ENCODE measurements around the gene RIMKLB. TPM values are rescaled to one million over a fixed set of nuclear protein-coding genes. Genes with fewer than 3 reads are reported as not detected.

The RIMKLB gene
- polyA plus RNA-seq, 1 donor (not counting 4 experiments of a cell fraction or from before 2014, with no cell fraction given) = 51.1 TPM

DNA sequence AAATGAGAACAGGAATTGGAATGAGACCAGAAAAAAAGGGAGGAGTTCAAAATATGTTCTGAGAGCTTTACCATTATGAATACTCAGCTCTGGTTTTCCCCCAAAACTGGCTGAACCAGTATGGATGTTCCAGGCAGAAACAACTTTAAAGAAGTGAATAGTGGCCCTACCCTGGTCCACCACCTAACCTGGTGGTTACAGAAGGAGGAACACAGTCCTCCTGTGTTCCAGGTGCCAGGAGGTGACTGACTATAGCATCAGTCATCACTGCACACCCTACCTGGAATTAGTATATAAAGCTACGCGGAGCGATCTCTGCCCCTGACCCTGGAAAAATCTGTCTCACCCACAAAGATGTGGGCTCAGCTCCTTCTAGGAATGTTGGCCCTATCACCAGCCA lies 124.5 kb downstream of the RIMKLB start, which contains the start of gene A2ML1:
Gene A2ML1 (plus strand): TSS at position 324 of the 400 bp plus-strand sequence. CDS start 31 bp downstream, at position 355.
- H3K9ac ChIP-seq (ENCODE audit: control insufficient read depth, extremely low read depth, insufficient read depth, low read length) = peak within 1 kb of the TSS; percentile 73
- H3K9me3 ChIP-seq (ENCODE audit: control insufficient read depth, low read depth, low read length) = no peaks in the 10 kb centered on the region
- DNase-seq (ENCODE audit: low read depth, low spot score) = peak; percentile 78
- H3K9me1 ChIP-seq (ENCODE audit: control insufficient read depth, extremely low read depth, insufficient read depth, low read length) = no peaks in the 10 kb centered on the region
- peak within 1 kb of the TSS; percentile 90 for H3K27ac ChIP-seq (ENCODE audit: control insufficient read depth, insufficient read depth, low read length)
- peak within 1 kb of the TSS; percentile 32 to 57 (median 50) for H3K4me3 ChIP-seq (ENCODE audit: control insufficient read depth in 2 of 3, extremely low read depth in 1 of 3, insufficient read depth in 2 of 3, low read depth in 1 of 3, low read length in 3 of 3)
- TF ChIP-seq EZH2 (IDR thresholded peaks at IDR 0.05; ENCODE audit: low read length) = no peak
- TF ChIP-seq, protein P1, sequence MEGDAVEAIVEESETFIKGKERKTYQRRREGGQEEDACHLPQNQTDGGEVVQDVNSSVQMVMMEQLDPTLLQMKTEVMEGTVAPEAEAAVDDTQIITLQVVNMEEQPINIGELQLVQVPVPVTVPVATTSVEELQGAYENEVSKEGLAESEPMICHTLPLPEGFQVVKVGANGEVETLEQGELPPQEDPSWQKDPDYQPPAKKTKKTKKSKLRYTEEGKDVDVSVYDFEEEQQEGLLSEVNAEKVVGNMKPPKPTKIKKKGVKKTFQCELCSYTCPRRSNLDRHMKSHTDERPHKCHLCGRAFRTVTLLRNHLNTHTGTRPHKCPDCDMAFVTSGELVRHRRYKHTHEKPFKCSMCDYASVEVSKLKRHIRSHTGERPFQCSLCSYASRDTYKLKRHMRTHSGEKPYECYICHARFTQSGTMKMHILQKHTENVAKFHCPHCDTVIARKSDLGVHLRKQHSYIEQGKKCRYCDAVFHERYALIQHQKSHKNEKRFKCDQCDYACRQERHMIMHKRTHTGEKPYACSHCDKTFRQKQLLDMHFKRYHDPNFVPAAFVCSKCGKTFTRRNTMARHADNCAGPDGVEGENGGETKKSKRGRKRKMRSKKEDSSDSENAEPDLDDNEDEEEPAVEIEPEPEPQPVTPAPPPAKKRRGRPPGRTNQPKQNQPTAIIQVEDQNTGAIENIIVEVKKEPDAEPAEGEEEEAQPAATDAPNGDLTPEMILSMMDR (optimal IDR thresholded peaks at IDR 0.05 in 1 of 3, IDR thresholded peaks at IDR 0.05 in 1 of 3, conservative IDR thresholded peaks at IDR 0.05 in 1 of 3; ENCODE audit: extremely low read depth in 1 of 3, insufficient read depth in 2 of 3, low read length in 3 of 3) = no peak
- FAIRE-seq = peak; percentile 88
- H3K27me3 ChIP-seq (ENCODE audit: control insufficient read depth, extremely low read depth, insufficient read depth, low read length) = no peaks in the 10 kb centered on the region
- no peaks in the 10 kb centered on the region for H4K20me1 ChIP-seq (ENCODE audit: control insufficient read depth, extremely low read depth, insufficient read depth, low read length)
- dilution Hi-C loops (cut with MboI; ENCODE audit: extremely low pct_ligation_motif_present, low sequenced_read_pairs) = no loop called here
- H3K4me1 ChIP-seq (ENCODE audit: control insufficient read depth, extremely low read depth, insufficient read depth, low read length) = peaks cover 31% of the 10 kb centered on the region
- peak within 1 kb of the TSS; percentile 62 for H3K4me2 ChIP-seq (ENCODE audit: control insufficient read depth, extremely low read depth, insufficient read depth, low read depth, low read length)
- H3K79me2 ChIP-seq (ENCODE audit: control insufficient read depth, insufficient read depth, low read length) = no peaks in the 10 kb centered on the region
- H3K36me3 ChIP-seq (ENCODE audit: control insufficient read depth in 2 of 2, extremely low read depth in 1 of 2, insufficient read depth in 2 of 2, low read length in 2 of 2) = peaks cover 0 to 2% of the 10 kb centered on the region in 2 experiments
- H2AFZ ChIP-seq (ENCODE audit: control insufficient read depth, low read length) = peak within 1 kb of the TSS; percentile 63

DNA sequence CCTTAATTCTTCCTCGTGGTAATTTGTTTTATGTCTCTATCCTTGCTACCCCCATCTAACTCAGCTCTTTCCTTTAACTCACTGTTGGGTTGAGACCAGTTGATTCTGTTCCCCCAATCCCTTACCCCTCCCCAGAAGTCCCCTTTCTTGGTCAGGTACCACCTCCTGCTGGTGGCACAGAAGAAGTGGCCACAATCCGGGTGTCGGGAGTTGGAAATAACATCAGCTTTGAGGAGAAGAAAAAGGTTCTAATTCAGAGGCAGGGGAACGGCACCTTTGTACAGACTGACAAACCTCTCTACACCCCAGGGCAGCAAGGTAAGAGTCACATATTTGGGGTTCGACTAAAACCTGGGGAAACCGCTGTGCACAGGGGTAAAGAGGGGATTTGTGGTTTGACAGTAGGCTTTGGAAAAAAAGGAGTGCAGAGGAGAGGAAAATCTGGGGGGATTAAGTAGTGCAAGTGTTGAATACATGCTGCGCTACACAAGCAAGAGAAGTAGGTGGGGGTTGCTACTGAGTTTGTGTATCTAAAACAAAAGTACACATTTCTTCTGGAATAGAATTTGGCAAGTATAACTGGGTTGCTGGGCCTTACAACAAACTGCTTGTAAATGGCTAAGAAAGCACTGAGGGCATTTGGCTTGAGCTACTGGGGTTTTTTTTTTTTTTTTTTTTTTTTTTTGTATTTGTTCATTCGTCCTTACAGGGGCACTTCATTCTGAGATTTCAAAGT lies 125.9 kb downstream of the RIMKLB start:
- H3K9ac ChIP-seq (ENCODE audit: control insufficient read depth, extremely low read depth, insufficient read depth, low read length) = peak overlapping the region; percentile 73
- H3K27me3 ChIP-seq (ENCODE audit: control insufficient read depth, extremely low read depth, insufficient read depth, low read length) = no peaks in the 10 kb centered on the region
- DNase-seq (ENCODE audit: low read depth, low spot score) (no peak), FAIRE-seq (peak; percentile 62)
- TF ChIP-seq EZH2 (IDR thresholded peaks at IDR 0.05; ENCODE audit: low read length) = no peak
- TF ChIP-seq, protein P1 (optimal IDR thresholded peaks at IDR 0.05 in 1 of 3, IDR thresholded peaks at IDR 0.05 in 1 of 3, conservative IDR thresholded peaks at IDR 0.05 in 1 of 3; ENCODE audit: extremely low read depth in 1 of 3, insufficient read depth in 2 of 3, low read length in 3 of 3) = peak; percentile 51 to 62 (median 56)
- H3K27ac ChIP-seq (ENCODE audit: control insufficient read depth, insufficient read depth, low read length) = peak overlapping the region; percentile 90
- H4K20me1 ChIP-seq (ENCODE audit: control insufficient read depth, extremely low read depth, insufficient read depth, low read length) = no peaks in the 10 kb centered on the region
- dilution Hi-C loops (cut with MboI; ENCODE audit: extremely low pct_ligation_motif_present, low sequenced_read_pairs) = no loop called here
- H3K79me2 ChIP-seq (ENCODE audit: control insufficient read depth, insufficient read depth, low read length) = no peaks in the 10 kb centered on the region
- H3K4me1 ChIP-seq (ENCODE audit: control insufficient read depth, extremely low read depth, insufficient read depth, low read length) = peaks cover 45% of the 10 kb centered on the region
- H3K36me3 ChIP-seq (ENCODE audit: control insufficient read depth in 2 of 2, extremely low read depth in 1 of 2, insufficient read depth in 2 of 2, low read length in 2 of 2) = peaks cover 0 to 2% of the 10 kb centered on the region in 2 experiments
- H3K9me1 ChIP-seq (ENCODE audit: control insufficient read depth, extremely low read depth, insufficient read depth, low read length) = no peaks in the 10 kb centered on the region
- H2AFZ ChIP-seq (ENCODE audit: control insufficient read depth, low read length) = no peak overlapping the region
- H3K9me3 ChIP-seq (ENCODE audit: control insufficient read depth, low read depth, low read length) = no peaks in the 10 kb centered on the region
- peak overlapping the region; percentile 62 for H3K4me2 ChIP-seq (ENCODE audit: control insufficient read depth, extremely low read depth, insufficient read depth, low read depth, low read length)
- H3K4me3 ChIP-seq (ENCODE audit: control insufficient read depth in 2 of 3, extremely low read depth in 1 of 3, insufficient read depth in 2 of 3, low read depth in 1 of 3, low read length in 3 of 3) = peak overlapping the region in 2 of 3 experiments; percentile 29 to 50
